GM23338 (cell line): ENCODE data around the gene DMRTB1. TPM values are rescaled to one million over a fixed set of nuclear protein-coding genes. Genes with fewer than 3 reads are reported as not detected.

ENCODE experiments used
- ATAC-seq: fragments of 200-7000 bp; cut with Tn5 transposase; 3 replicates; pipeline ENCODE4 v1.9.1; 2020
- DNase-seq: peaks from one replicate; pipeline ENCODE4 v3.0.0-alpha.2; 2015; ENCODE audit warnings: low spot score
- H2AFZ ChIP-seq: fragments of 200-600 bp; sonication (generic); 2 replicates; pipeline ENCODE4 v1.8.0; 2016; ENCODE audit warnings: antibody characterized with exemption, mild to moderate bottlenecking, moderate library complexity
- H3F3A ChIP-seq: fragments of 200-600 bp; sonication (generic); replicated peaks from 2 replicates; pipeline ENCODE4 v1.8.0; 2017; ENCODE audit warnings: antibody characterized with exemption, mixed run types, low read depth
- H3K27ac ChIP-seq: fragments of 200-600 bp; sonication (generic); 2 replicates; pipeline ENCODE4 v1.6.1; 2016; ENCODE audit warnings: low read depth
- H3K27me3 ChIP-seq: fragments of 200-600 bp; sonication (generic); 2 replicates; pipeline ENCODE4 v1.8.0; 2016; ENCODE audit warnings: mild to moderate bottlenecking, mixed run types, moderate library complexity; ENCODE audit not compliant: insufficient read depth
- H3K36me3 ChIP-seq: fragments of 200-600 bp; sonication (generic); 2 replicates; pipeline ENCODE4 v1.8.0; 2016; ENCODE audit warnings: mild to moderate bottlenecking; ENCODE audit not compliant: insufficient read depth
- H3K4me1 ChIP-seq: fragments of 200-600 bp; sonication (generic); 2 replicates; pipeline ENCODE4 v1.8.0; 2016; ENCODE audit warnings: mild to moderate bottlenecking, moderate library complexity; ENCODE audit not compliant: insufficient read depth
- H3K4me2 ChIP-seq: fragments of 200-600 bp; sonication (generic); 2 replicates; pipeline ENCODE4 v1.7.1; 2017; ENCODE audit warnings: mixed run types
- H3K4me3 ChIP-seq: fragments of 200-600 bp; sonication (generic); 2 replicates; pipeline ENCODE4 v1.6.1; 2016; ENCODE audit warnings: mixed run types
- H3K79me2 ChIP-seq: fragments of 200-600 bp; sonication (generic); replicated peaks from 2 replicates; pipeline ENCODE4 v1.8.0; 2017; ENCODE audit warnings: mild to moderate bottlenecking; ENCODE audit not compliant: insufficient read depth
- H3K9me2 ChIP-seq: fragments of 200-600 bp; sonication (generic); 2 replicates; pipeline ENCODE4 v1.8.0; 2017; ENCODE audit not compliant: insufficient read depth
- H4K20me1 ChIP-seq: fragments of 200-600 bp; sonication (generic); replicated peaks from 2 replicates; pipeline ENCODE4 v1.8.0; 2017; ENCODE audit warnings: mild to moderate bottlenecking; ENCODE audit not compliant: insufficient read depth
- H3K27ac Mint-ChIP-seq: 2 replicates; pipeline ENCODE4 v1.8.0; 2020; ENCODE audit warnings: inconsistent platforms, mild to moderate bottlenecking, moderate library complexity, mixed read lengths
- H3K27me3 Mint-ChIP-seq: 3 replicates; pipeline ENCODE4 v1.8.0; 2022; ENCODE audit warnings: low read depth, mild to moderate bottlenecking, moderate library complexity, mixed read lengths, inconsistent platforms; ENCODE audit not compliant: insufficient read depth, poor library complexity
- H3K36me3 Mint-ChIP-seq: 3 replicates; pipeline ENCODE4 v1.8.0; 2021; ENCODE audit warnings: low read depth, mild to moderate bottlenecking, inconsistent platforms, moderate library complexity, mixed read lengths
- H3K4me1 Mint-ChIP-seq: 3 replicates; pipeline ENCODE4 v1.8.0; 2020; ENCODE audit warnings: mild to moderate bottlenecking, inconsistent platforms, mixed read lengths
- H3K4me3 Mint-ChIP-seq: 3 replicates; pipeline ENCODE4 v1.8.0; 2021; ENCODE audit warnings: moderate library complexity, mild to moderate bottlenecking, inconsistent platforms, mixed read lengths
- H3K9me3 Mint-ChIP-seq: 3 replicates; pipeline ENCODE4 v1.8.0; 2020; ENCODE audit warnings: moderate library complexity, mild to moderate bottlenecking, inconsistent platforms, mixed read lengths
- CREB1 ChIP-seq: fragments of 250-450 bp; sonication (Bioruptor Pico); IDR thresholded peaks from 2 replicates; pipeline ENCODE4 v1.5.0; 2020; ENCODE audit warnings: low read depth, mild to moderate bottlenecking, moderate library complexity
- EZH2 ChIP-seq: fragments of 200-600 bp; sonication (generic); IDR thresholded peaks from one replicate; pipeline ENCODE4 v1.8.0; 2017; ENCODE audit warnings: antibody characterized with exemption, mild to moderate bottlenecking, low read depth; ENCODE audit not compliant: unreplicated experiment
- EZH2phosphoT487 ChIP-seq: fragments of 200-600 bp; sonication (generic); IDR thresholded peaks from one replicate; pipeline ENCODE4 v1.8.1; 2018; ENCODE audit warnings: antibody characterized with exemption; ENCODE audit not compliant: unreplicated experiment
- JUNB ChIP-seq: IDR thresholded peaks from one replicate; pipeline ENCODE4 v1.6.1; 2016; ENCODE audit warnings: antibody characterized with exemption; ENCODE audit not compliant: unreplicated experiment
- NANOG ChIP-seq: IDR thresholded peaks from 2 replicates; pipeline ENCODE4 v1.6.1; 2016; ENCODE audit warnings: antibody characterized with exemption, borderline replicate concordance
- POLR2AphosphoS5 ChIP-seq: IDR thresholded peaks from 2 replicates; pipeline ENCODE4 v1.6.1; 2016; ENCODE audit warnings: antibody characterized with exemption, low read depth
- STAT1 ChIP-seq: IDR thresholded peaks from one replicate; pipeline ENCODE4 v1.6.1; 2016; ENCODE audit warnings: antibody characterized with exemption; ENCODE audit not compliant: unreplicated experiment
- ZNF114 ChIP-seq: fragments of 250-450 bp; sonication (Bioruptor Pico); IDR thresholded peaks from 2 replicates; pipeline ENCODE4 v1.5.0; 2020; ENCODE audit warnings: mild to moderate bottlenecking, moderate library complexity
- ZNF331 ChIP-seq: fragments of 250-450 bp; sonication (Bioruptor Pico); IDR thresholded peaks from 2 replicates; pipeline ENCODE4 v1.5.0; 2020; ENCODE audit warnings: low read depth, mild to moderate bottlenecking, moderate library complexity
- polyA plus RNA-seq: library from polyadenylated mRNA; unstranded; fragments of >200 nt; fragmentation: Nextera tagmentation; extraction: Ambion mirVana; gene quantifications from 2 replicates; pipeline ENCODE4 v1.2.1, GENCODE V29; 2016
- total RNA-seq: library from RNA; depleted of rRNA; stranded (reverse); fragments of >200 nt; shearing (Covaris generic); gene quantifications from 2 replicates; pipeline ENCODE4 v1.2.3, GENCODE V29; 2014
- TF ChIP-seq, protein P1 (sequence below): fragments of 250-450 bp; sonication (Bioruptor Pico); IDR thresholded peaks from 2 replicates; pipeline ENCODE4 v1.5.0; 2020; ENCODE audit warnings: mild to moderate bottlenecking, moderate library complexity
- TF ChIP-seq, protein P2 (sequence below), 2 experiments: fragments of 200-600 bp in 1 of 2; sonication (generic) in 1 of 2; conservative IDR thresholded peaks; 2 replicates each; pipeline versions ENCODE4 v1.5.1 to v1.6.1; 2016 to 2017; ENCODE audit warnings: antibody characterized with exemption in 2 of 2, low read depth in 2 of 2, mild to moderate bottlenecking in 2 of 2, moderate library complexity in 1 of 2
- TF ChIP-seq, protein P3 (sequence below): IDR thresholded peaks from one replicate; pipeline ENCODE4 v1.6.1; 2018; ENCODE audit warnings: antibody characterized with exemption; ENCODE audit not compliant: unreplicated experiment
- TF ChIP-seq, protein P4 (sequence below): IDR thresholded peaks from 2 replicates; pipeline ENCODE4 v1.6.1; 2016; ENCODE audit warnings: antibody characterized with exemption

The DMRTB1 gene
- total and polyA plus RNA-seq, 2 experiments from 2014 or later, result 0.27 to 1.2 TPM

DNA sequence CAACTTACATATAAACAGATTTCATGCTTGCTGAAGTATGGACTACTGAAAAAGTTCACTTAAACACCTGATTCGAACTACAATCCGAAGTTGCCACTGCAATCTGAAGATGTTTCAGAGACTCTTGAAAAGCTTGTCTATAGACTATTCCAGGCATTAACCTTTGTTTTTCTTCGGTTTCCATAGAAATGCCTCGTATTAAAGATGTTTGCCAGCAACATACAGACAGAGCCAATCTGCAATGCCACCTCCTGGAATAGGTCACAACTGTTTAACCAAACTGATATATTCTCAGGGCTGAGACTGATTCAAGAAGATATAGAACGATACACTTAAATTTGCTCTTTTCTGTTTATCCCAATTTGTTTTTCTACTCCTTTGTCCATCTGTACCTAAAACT is 28.9 kb upstream of the DMRTB1 start:
- Histone ChIP-seq H4K20me1 (no peaks in the 10 kb centered on the region), H3K9me2 (no peaks in the 10 kb centered on the region), H3K27me3 (no peaks in the 10 kb centered on the region), H3F3A (0 out of 2 replicates have a peak, but pooled peaks cover 5% of the 10 kb centered on the region), H3K4me1 (peaks cover 34% of the 10 kb centered on the region), H3K4me3 (peak overlapping the region; percentile 28), H3K27ac (peak overlapping the region; percentile 93), H3K79me2 (no peaks in the 10 kb centered on the region), H3K36me3 (no peaks in the 10 kb centered on the region), H2AFZ (no peak overlapping the region), H3K4me2 (peak overlapping the region; percentile 29)
- H3K36me3 Mint-ChIP-seq, result peaks cover 33% of the 10 kb centered on the region
- peaks cover 83% of the 10 kb centered on the region for H3K4me1 Mint-ChIP-seq
- peak overlapping the region; percentile 43 for H3K4me3 Mint-ChIP-seq
- peak overlapping the region; percentile 99 for H3K27ac Mint-ChIP-seq
- TF ChIP-seq, protein P1, sequence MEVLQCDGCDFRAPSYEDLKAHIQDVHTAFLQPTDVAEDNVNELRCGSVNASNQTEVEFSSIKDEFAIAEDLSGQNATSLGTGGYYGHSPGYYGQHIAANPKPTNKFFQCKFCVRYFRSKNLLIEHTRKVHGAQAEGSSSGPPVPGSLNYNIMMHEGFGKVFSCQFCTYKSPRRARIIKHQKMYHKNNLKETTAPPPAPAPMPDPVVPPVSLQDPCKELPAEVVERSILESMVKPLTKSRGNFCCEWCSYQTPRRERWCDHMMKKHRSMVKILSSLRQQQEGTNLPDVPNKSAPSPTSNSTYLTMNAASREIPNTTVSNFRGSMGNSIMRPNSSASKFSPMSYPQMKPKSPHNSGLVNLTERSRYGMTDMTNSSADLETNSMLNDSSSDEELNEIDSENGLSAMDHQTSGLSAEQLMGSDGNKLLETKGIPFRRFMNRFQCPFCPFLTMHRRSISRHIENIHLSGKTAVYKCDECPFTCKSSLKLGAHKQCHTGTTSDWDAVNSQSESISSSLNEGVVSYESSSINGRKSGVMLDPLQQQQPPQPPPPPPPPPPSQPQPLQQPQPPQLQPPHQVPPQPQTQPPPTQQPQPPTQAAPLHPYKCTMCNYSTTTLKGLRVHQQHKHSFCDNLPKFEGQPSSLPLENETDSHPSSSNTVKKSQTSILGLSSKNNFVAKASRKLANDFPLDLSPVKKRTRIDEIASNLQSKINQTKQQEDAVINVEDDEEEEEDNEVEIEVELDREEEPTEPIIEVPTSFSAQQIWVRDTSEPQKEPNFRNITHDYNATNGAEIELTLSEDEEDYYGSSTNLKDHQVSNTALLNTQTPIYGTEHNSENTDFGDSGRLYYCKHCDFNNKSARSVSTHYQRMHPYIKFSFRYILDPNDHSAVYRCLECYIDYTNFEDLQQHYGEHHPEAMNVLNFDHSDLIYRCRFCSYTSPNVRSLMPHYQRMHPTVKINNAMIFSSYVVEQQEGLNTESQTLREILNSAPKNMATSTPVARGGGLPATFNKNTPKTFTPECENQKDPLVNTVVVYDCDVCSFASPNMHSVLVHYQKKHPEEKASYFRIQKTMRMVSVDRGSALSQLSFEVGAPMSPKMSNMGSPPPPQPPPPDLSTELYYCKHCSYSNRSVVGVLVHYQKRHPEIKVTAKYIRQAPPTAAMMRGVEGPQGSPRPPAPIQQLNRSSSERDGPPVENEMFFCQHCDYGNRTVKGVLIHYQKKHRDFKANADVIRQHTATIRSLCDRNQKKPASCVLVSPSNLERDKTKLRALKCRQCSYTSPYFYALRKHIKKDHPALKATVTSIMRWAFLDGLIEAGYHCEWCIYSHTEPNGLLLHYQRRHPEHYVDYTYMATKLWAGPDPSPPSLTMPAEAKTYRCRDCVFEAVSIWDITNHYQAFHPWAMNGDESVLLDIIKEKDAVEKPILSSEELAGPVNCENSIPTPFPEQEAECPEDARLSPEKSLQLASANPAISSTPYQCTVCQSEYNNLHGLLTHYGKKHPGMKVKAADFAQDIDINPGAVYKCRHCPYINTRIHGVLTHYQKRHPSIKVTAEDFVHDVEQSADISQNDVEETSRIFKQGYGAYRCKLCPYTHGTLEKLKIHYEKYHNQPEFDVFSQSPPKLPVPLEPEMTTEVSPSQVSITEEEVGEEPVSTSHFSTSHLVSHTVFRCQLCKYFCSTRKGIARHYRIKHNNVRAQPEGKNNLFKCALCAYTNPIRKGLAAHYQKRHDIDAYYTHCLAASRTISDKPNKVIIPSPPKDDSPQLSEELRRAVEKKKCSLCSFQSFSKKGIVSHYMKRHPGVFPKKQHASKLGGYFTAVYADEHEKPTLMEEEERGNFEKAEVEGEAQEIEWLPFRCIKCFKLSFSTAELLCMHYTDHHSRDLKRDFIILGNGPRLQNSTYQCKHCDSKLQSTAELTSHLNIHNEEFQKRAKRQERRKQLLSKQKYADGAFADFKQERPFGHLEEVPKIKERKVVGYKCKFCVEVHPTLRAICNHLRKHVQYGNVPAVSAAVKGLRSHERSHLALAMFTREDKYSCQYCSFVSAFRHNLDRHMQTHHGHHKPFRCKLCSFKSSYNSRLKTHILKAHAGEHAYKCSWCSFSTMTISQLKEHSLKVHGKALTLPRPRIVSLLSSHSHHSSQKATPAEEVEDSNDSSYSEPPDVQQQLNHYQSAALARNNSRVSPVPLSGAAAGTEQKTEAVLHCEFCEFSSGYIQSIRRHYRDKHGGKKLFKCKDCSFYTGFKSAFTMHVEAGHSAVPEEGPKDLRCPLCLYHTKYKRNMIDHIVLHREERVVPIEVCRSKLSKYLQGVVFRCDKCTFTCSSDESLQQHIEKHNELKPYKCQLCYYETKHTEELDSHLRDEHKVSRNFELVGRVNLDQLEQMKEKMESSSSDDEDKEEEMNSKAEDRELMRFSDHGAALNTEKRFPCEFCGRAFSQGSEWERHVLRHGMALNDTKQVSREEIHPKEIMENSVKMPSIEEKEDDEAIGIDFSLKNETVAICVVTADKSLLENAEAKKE, result no peak
- TF ChIP-seq EZH2 (no peak), CREB1 (CRISPR knock-in tag) (no peak), EZH2phosphoT487 (no peak), ZNF114 (CRISPR knock-in tag) (no peak), ZNF331 (CRISPR knock-in tag) (no peak), NANOG (no peak), POLR2AphosphoS5 (no peak), STAT1 (no peak), JUNB (no peak)
- TF ChIP-seq, protein P2, sequence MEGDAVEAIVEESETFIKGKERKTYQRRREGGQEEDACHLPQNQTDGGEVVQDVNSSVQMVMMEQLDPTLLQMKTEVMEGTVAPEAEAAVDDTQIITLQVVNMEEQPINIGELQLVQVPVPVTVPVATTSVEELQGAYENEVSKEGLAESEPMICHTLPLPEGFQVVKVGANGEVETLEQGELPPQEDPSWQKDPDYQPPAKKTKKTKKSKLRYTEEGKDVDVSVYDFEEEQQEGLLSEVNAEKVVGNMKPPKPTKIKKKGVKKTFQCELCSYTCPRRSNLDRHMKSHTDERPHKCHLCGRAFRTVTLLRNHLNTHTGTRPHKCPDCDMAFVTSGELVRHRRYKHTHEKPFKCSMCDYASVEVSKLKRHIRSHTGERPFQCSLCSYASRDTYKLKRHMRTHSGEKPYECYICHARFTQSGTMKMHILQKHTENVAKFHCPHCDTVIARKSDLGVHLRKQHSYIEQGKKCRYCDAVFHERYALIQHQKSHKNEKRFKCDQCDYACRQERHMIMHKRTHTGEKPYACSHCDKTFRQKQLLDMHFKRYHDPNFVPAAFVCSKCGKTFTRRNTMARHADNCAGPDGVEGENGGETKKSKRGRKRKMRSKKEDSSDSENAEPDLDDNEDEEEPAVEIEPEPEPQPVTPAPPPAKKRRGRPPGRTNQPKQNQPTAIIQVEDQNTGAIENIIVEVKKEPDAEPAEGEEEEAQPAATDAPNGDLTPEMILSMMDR (conservative IDR thresholded peaks at IDR 0.05; ENCODE audit: low read depth in 2 of 2), result no peak
- TF ChIP-seq, protein P3, sequence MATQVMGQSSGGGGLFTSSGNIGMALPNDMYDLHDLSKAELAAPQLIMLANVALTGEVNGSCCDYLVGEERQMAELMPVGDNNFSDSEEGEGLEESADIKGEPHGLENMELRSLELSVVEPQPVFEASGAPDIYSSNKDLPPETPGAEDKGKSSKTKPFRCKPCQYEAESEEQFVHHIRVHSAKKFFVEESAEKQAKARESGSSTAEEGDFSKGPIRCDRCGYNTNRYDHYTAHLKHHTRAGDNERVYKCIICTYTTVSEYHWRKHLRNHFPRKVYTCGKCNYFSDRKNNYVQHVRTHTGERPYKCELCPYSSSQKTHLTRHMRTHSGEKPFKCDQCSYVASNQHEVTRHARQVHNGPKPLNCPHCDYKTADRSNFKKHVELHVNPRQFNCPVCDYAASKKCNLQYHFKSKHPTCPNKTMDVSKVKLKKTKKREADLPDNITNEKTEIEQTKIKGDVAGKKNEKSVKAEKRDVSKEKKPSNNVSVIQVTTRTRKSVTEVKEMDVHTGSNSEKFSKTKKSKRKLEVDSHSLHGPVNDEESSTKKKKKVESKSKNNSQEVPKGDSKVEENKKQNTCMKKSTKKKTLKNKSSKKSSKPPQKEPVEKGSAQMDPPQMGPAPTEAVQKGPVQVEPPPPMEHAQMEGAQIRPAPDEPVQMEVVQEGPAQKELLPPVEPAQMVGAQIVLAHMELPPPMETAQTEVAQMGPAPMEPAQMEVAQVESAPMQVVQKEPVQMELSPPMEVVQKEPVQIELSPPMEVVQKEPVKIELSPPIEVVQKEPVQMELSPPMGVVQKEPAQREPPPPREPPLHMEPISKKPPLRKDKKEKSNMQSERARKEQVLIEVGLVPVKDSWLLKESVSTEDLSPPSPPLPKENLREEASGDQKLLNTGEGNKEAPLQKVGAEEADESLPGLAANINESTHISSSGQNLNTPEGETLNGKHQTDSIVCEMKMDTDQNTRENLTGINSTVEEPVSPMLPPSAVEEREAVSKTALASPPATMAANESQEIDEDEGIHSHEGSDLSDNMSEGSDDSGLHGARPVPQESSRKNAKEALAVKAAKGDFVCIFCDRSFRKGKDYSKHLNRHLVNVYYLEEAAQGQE, result no peak
- TF ChIP-seq, protein P4, sequence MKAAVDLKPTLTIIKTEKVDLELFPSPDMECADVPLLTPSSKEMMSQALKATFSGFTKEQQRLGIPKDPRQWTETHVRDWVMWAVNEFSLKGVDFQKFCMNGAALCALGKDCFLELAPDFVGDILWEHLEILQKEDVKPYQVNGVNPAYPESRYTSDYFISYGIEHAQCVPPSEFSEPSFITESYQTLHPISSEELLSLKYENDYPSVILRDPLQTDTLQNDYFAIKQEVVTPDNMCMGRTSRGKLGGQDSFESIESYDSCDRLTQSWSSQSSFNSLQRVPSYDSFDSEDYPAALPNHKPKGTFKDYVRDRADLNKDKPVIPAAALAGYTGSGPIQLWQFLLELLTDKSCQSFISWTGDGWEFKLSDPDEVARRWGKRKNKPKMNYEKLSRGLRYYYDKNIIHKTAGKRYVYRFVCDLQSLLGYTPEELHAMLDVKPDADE, result no peak
- ATAC-seq (peak; percentile 10; the same call in 2 of the 3 replicates), DNase-seq (peak; percentile 45)
- H3K27me3 Mint-ChIP-seq, result peaks cover 21% of the 10 kb centered on the region
- peaks cover 26% of the 10 kb centered on the region for H3K9me3 Mint-ChIP-seq
